ENCODE data around the gene FLRT1. TPM values are rescaled to one million over a fixed set of nuclear protein-coding genes. Genes with fewer than 3 reads are reported as not detected.

The FLRT1 gene
- total and polyA plus RNA-seq, 2 of the 13 experiments (the other 11 are each of a cell fraction or from before 2014, with no cell fraction given), result 0.02 to 0.08 TPM

- WGBS (ENCODE audit: low lambda C conversion rate), result 55% methylated on average over 4 of the region's 4 CpGs
- CTCF ChIA-PET (ENCODE audit: low intra/inter-chr PET ratio, low total read pairs), result no interaction called here
- no peak for ATAC-seq
These were observed 3.7 kb upstream of the FLRT1 start for GRCh38 chr11:64032050-64032449.

GRCh38 chr11:64034411-64034811 is 1.3 kb upstream of the FLRT1 start:
- no TSS peak for BruUV-seq (replicated peaks)
- Histone ChIP-seq H3K36me3 (replicated peaks in 1 of 2; ENCODE audit: control insufficient read depth in 1 of 2, insufficient read depth in 2 of 2, low read length in 2 of 2) (no peaks in the 10 kb centered on the region), H3K4me3 (replicated peaks in 1 of 3; ENCODE audit: insufficient read depth in 1 of 3, low read depth in 2 of 3, low read length in 3 of 3) (no peak overlapping the region), H3K27ac (ENCODE audit: extremely low read length, insufficient read depth, low read length) (no peak overlapping the region), H3K9me3 (ENCODE audit: low read length) (no peaks in the 10 kb centered on the region), H3K4me1 (ENCODE audit: insufficient read depth, low read length) (peaks cover 14% of the 10 kb centered on the region; the same call in 1 of the 2 replicates), H3K9ac (ENCODE audit: insufficient read depth, low read depth, low read length) (no peak overlapping the region), H4K20me1 (ENCODE audit: insufficient read depth, low read length) (peaks cover 40% of the 10 kb centered on the region; the same call in 1 of the 2 replicates), H3K79me2 (ENCODE audit: insufficient read depth, low read length) (no peaks in the 10 kb centered on the region), H3K27me3 (ENCODE audit: control insufficient read depth in 1 of 2, insufficient read depth in 2 of 2, low read length in 2 of 2) (peaks cover 6 to 31% of the 10 kb centered on the region in 2 experiments; a peak in 4 of 5 replicates), H2AFZ (ENCODE audit: low read length) (no peak overlapping the region), H3K4me2 (ENCODE audit: low read depth, low read length) (no peak overlapping the region)
- DNase-seq (ENCODE audit: low spot score) (no peak), FAIRE-seq (no peak), ATAC-seq (no peak)
- in situ Hi-C loops (cut with HindIII; ENCODE audit: extremely low pct_ligation_motif_present, low pct_unique_long_range_greater_than_20kb), result no loop called here
- TF ChIP-seq IRF2 (CRISPR knock-in tag; IDR thresholded peaks at IDR 0.05), result no peak
- TF ChIP-seq RFXANK (CRISPR knock-in tag; IDR thresholded peaks at IDR 0.05), result no peak
- no peak for TF ChIP-seq ELK4 (CRISPR knock-in tag; IDR thresholded peaks at IDR 0.05; ENCODE audit: borderline replicate concordance)
- TF ChIP-seq ADNP (CRISPR knock-in tag; IDR thresholded peaks at IDR 0.05), result no peak
- TF ChIP-seq SIX4 (CRISPR knock-in tag; IDR thresholded peaks at IDR 0.05), result no peak
- TF ChIP-seq ZFP1 (CRISPR knock-in tag; IDR thresholded peaks at IDR 0.05), result no peak
- no peak for TF ChIP-seq CTCF (CRISPR knock-in tag; IDR thresholded peaks at IDR 0.05)
- TF ChIP-seq IKZF4 (CRISPR knock-in tag; IDR thresholded peaks at IDR 0.05; ENCODE audit: borderline replicate concordance, low read depth, not compliant biosample characterization), result no peak
- TF ChIP-seq ZNF776 (CRISPR knock-in tag; IDR thresholded peaks at IDR 0.05), result no peak
- no peak for TF ChIP-seq ZNF607 (CRISPR knock-in tag; IDR thresholded peaks at IDR 0.05; ENCODE audit: borderline replicate concordance)
- POLR2A ChIA-PET, result no interaction called here
- 94% methylated on average over 6 of the region's 9 CpGs for WGBS (ENCODE audit: low lambda C conversion rate)
- CTCF ChIA-PET (ENCODE audit: low intra/inter-chr PET ratio, low total read pairs), result no interaction called here
- intact Hi-C loops (cut with micrococcal nuclease; ENCODE audit: unreplicated experiment), result no loop called here

More at GRCh38 chr11:64032050-64032449, 3.7 kb upstream of the FLRT1 start:
- H3K27me3 ChIP-seq (ENCODE audit: control insufficient read depth in 1 of 2, insufficient read depth in 2 of 2, low read length in 2 of 2), result peaks cover 7 to 26% of the 10 kb centered on the region in 2 experiments; a peak in 4 of 5 replicates
- H4K20me1 ChIP-seq (ENCODE audit: insufficient read depth, low read length), result peaks cover 28% of the 10 kb centered on the region; the same call in 1 of the 2 replicates
- BruUV-seq (replicated peaks), result no TSS peak
- no peak overlapping the region for H3K27ac ChIP-seq (ENCODE audit: extremely low read length, insufficient read depth, low read length)
- H3K36me3 ChIP-seq (replicated peaks in 1 of 2; ENCODE audit: control insufficient read depth in 1 of 2, insufficient read depth in 2 of 2, low read length in 2 of 2), result no peaks in the 10 kb centered on the region
- DNase-seq (ENCODE audit: low spot score) (no peak), FAIRE-seq (no peak)
- H3K4me1 ChIP-seq (ENCODE audit: insufficient read depth, low read length), result peaks cover 6% of the 10 kb centered on the region; the same call in 1 of the 2 replicates
- H3K4me3 ChIP-seq (replicated peaks in 1 of 3; ENCODE audit: insufficient read depth in 1 of 3, low read depth in 2 of 3, low read length in 3 of 3), result no peak overlapping the region
- no peaks in the 10 kb centered on the region for H3K9me3 ChIP-seq (ENCODE audit: low read length)
- in situ Hi-C loops (cut with HindIII; ENCODE audit: extremely low pct_ligation_motif_present, low pct_unique_long_range_greater_than_20kb) (no loop called here), intact Hi-C loops (cut with micrococcal nuclease; ENCODE audit: unreplicated experiment) (no loop called here)
- no peak overlapping the region for H3K4me2 ChIP-seq (ENCODE audit: low read depth, low read length)
- no peak overlapping the region for H2AFZ ChIP-seq (ENCODE audit: low read length)
- TF ChIP-seq NPAS2 (CRISPR knock-in tag; IDR thresholded peaks at IDR 0.05; ENCODE audit: borderline replicate concordance) (no peak), ZZZ3 (CRISPR knock-in tag; IDR thresholded peaks at IDR 0.05; ENCODE audit: borderline replicate concordance) (no peak), CENPBD1 (CRISPR knock-in tag; IDR thresholded peaks at IDR 0.05; ENCODE audit: borderline replicate concordance, low read depth) (no peak), SPEN (CRISPR knock-in tag; IDR thresholded peaks at IDR 0.05; ENCODE audit: low read depth) (no peak), ZNF562 (CRISPR knock-in tag; IDR thresholded peaks at IDR 0.05; ENCODE audit: borderline replicate concordance) (no peak)
- no peak overlapping the region for H3K9ac ChIP-seq (ENCODE audit: insufficient read depth, low read depth, low read length)
- H3K79me2 ChIP-seq (ENCODE audit: insufficient read depth, low read length), result no peaks in the 10 kb centered on the region
- POLR2A ChIA-PET, result no interaction called here
